ENCODE results near the gene AGTPBP1.

AGTPBP1 gene

DNA sequence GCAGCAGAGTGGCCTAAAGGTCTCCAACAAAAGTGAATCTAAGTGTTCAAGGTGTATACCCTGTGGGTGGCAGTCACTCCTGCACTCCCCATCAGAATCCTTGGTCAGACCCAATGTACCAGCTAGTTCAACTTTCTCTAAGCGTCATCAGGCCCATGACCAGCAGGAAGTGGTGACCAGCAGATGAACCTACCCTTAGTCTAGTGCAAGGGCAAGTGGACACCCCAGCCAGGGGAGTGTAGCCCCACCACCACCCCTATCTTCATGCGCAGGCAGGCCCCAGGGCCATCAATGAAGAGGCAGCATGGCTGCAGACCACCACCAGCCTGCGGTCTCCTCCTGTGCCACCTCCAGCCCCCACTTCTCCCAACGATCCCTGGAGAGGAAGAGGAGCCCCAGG, 213.1 kb downstream of the AGTPBP1 start:
- Mint-ChIP-seq H3K27ac (no peak overlapping the region), H3K4me1 (peaks cover 7% of the 10 kb centered on the region), H3K9me3 (no peaks in the 10 kb centered on the region), H3K4me3 (no peak overlapping the region), H3K36me3 (ENCODE audit: low read depth) (no peaks in the 10 kb centered on the region), H3K27me3 (ENCODE audit: low read depth) (peaks cover 18% of the 10 kb centered on the region)
- TF ChIP-seq, protein P1, sequence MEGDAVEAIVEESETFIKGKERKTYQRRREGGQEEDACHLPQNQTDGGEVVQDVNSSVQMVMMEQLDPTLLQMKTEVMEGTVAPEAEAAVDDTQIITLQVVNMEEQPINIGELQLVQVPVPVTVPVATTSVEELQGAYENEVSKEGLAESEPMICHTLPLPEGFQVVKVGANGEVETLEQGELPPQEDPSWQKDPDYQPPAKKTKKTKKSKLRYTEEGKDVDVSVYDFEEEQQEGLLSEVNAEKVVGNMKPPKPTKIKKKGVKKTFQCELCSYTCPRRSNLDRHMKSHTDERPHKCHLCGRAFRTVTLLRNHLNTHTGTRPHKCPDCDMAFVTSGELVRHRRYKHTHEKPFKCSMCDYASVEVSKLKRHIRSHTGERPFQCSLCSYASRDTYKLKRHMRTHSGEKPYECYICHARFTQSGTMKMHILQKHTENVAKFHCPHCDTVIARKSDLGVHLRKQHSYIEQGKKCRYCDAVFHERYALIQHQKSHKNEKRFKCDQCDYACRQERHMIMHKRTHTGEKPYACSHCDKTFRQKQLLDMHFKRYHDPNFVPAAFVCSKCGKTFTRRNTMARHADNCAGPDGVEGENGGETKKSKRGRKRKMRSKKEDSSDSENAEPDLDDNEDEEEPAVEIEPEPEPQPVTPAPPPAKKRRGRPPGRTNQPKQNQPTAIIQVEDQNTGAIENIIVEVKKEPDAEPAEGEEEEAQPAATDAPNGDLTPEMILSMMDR (IDR thresholded peaks at IDR 0.05; ENCODE audit: unreplicated experiment in 3 of 3) = no peak

DNA sequence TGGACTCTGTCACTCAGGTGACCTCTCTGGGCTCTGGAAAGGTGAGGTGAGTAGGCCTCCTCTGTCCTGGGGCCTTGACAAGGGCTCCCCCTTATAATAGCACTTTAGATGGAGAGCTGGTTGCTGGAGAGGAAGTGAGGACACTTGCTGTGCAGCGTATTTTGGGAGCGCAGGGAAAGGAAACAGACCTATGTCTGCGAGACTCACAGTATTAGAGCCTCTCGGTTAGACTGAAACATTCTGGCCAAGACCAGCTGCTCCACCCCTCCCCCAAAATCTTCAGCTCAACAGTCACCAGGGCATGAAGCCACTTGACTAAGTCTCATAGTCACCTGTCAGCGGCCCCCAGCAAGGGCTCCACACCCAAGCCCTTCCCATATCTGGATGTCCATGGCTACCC, 213.6 kb downstream of the AGTPBP1 start:
- peaks cover 7% of the 10 kb centered on the region for H3K4me1 Mint-ChIP-seq
- TF ChIP-seq, protein P1 (IDR thresholded peaks at IDR 0.05; ENCODE audit: unreplicated experiment in 3 of 3) = no peak
- no peak overlapping the region for H3K4me3 Mint-ChIP-seq
- H3K9me3 Mint-ChIP-seq = no peaks in the 10 kb centered on the region
- H3K27ac Mint-ChIP-seq = no peak overlapping the region
- H3K27me3 Mint-ChIP-seq (ENCODE audit: low read depth) = peaks cover 22% of the 10 kb centered on the region
- no peaks in the 10 kb centered on the region for H3K36me3 Mint-ChIP-seq (ENCODE audit: low read depth)

DNA sequence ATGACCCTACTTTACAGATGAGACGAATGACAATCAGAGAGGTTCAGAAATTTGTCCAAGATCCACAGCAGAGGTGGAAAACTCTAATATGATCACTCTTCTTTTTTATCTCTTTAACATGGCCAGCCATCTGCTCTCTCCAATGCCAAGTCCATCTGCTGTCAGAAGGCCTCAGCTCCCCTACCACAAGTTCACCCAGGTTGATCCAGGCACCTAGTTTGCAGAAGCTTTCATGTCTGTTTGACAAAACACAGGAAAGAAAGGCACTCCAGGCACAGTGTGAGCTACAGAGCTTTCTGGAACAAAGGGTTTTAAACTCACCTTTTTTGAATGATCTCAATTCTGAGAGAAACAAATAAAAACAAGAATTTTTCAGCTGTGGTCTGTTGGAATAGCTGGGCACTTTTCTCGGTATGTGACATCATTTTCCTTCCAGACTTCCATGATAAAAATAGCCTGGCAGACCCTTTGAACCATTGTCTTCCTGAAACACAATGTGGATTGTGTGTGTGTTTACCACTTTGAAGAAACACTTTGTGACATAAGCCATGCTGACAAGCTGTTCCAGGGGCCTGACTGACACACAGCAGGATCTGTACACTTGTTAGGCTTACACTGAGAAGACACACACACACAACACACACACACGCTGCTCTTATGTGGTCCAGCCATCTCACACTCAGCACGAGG, 214.3 kb downstream of the AGTPBP1 start:
- TF ChIP-seq, protein P1 (IDR thresholded peaks at IDR 0.05; ENCODE audit: unreplicated experiment in 3 of 3) = no peak
- Mint-ChIP-seq H3K36me3 (ENCODE audit: low read depth) (no peaks in the 10 kb centered on the region), H3K4me3 (no peak overlapping the region), H3K27me3 (ENCODE audit: low read depth) (peaks cover 28% of the 10 kb centered on the region), H3K27ac (no peak overlapping the region), H3K4me1 (peaks cover 7% of the 10 kb centered on the region), H3K9me3 (no peaks in the 10 kb centered on the region)

DNA sequence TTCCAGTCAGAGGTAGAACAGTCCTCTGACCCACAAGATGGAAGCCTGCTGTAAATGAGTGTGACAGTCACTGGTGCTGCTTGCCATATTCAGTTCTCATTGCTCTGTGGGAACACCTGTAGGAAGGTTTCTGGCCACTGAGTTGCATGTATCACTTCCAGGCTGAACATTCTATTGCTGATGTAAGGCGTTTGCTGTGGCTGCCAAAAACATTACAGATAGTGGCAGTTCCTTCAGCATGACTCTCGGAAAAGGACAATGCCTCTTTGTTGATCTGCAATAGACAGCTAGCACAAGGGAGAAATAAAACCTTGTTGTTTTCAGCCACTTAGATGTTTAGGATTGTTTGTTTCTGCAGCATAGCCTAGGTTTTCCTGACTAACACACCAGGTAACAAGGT, 217.2 kb downstream of the AGTPBP1 start:
- Mint-ChIP-seq H3K27ac (no peak overlapping the region), H3K4me1 (peaks cover 7% of the 10 kb centered on the region), H3K36me3 (ENCODE audit: low read depth) (no peaks in the 10 kb centered on the region), H3K9me3 (no peaks in the 10 kb centered on the region), H3K4me3 (peak overlapping the region; percentile 17 to 57 (median 27)), H3K27me3 (ENCODE audit: low read depth) (peaks cover 33% of the 10 kb centered on the region)
- TF ChIP-seq, protein P1 (IDR thresholded peaks at IDR 0.05; ENCODE audit: unreplicated experiment in 3 of 3) = no peak

DNA sequence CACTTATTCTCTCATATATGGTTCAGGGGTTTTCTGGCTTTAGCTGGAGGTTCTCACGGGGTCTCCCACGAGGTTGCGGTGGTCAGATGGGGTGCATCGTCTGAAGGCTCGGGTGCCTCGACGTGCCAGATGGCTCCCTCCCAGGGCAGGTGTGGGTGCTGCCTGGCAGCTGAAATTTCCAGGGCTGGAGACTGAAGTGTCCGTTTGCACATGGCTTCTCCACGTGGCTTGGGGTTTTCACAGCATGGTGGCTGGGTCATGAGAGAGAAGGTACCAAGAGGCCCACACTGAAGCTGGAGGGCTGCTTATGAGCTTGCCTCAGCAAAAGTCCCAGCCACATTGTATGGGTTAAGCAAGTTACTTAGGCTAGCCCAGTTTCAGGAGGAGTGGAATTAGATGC, 218.6 kb downstream of the AGTPBP1 start:
- TF ChIP-seq, protein P1 (IDR thresholded peaks at IDR 0.05; ENCODE audit: unreplicated experiment in 3 of 3) = no peak
- no peaks in the 10 kb centered on the region for H3K36me3 Mint-ChIP-seq (ENCODE audit: low read depth)
- no peaks in the 10 kb centered on the region for H3K9me3 Mint-ChIP-seq
- peak overlapping the region; percentile 73 to 88 (median 84) for H3K4me3 Mint-ChIP-seq
- H3K4me1 Mint-ChIP-seq = peaks cover 7% of the 10 kb centered on the region
- H3K27ac Mint-ChIP-seq = peak overlapping the region in 2 of 3 experiments; percentile 33 to 81
- peaks cover 33% of the 10 kb centered on the region for H3K27me3 Mint-ChIP-seq (ENCODE audit: low read depth)

Measured in nephron (organoid).